BJ (cell line): ENCODE measurements around the gene LINGO3. TPM values are rescaled to one million over a fixed set of nuclear protein-coding genes. Genes with fewer than 3 reads are reported as not detected.

Experiments
- CTCF ChIA-PET: fragments of 350-600 bp; formaldehyde crosslinking; extraction: SDS; loops from one replicate; lab custom pipeline; 2021; ENCODE audit warnings: antibody characterized with exemption, inconsistent platforms; lab: Yijun Ruan, JAX
- POLR2A ChIA-PET: fragments of 300-600 bp; sonication (Branson Sonifier 250); formaldehyde crosslinking; extraction: SDS; loops from one replicate; lab custom pipeline; 2021; ENCODE audit warnings: antibody characterized with exemption; lab: Charles Lee
- DNase-seq: peaks from one replicate; pipeline ENCODE4 v3.0.0-alpha.2; 2011; ENCODE audit warnings: low read depth
- H3K27me3 ChIP-seq: 2 replicates; pipeline ENCODE4 v1.6.0; 2011; ENCODE audit warnings: low read length; ENCODE audit not compliant: control insufficient read depth, insufficient read depth
- H3K36me3 ChIP-seq: 2 replicates; pipeline ENCODE4 v1.5.1; 2011; ENCODE audit warnings: low read length; ENCODE audit not compliant: control insufficient read depth, insufficient read depth
- H3K4me3 ChIP-seq: 2 replicates; pipeline ENCODE4 v1.5.1; 2011; ENCODE audit warnings: low read depth, mild to moderate bottlenecking, control low read depth, low read length
- CTCF ChIP-seq: IDR thresholded peaks from 2 replicates; pipeline ENCODE4 v1.5.1; 2011; ENCODE audit warnings: low read depth, mild to moderate bottlenecking, control low read depth, inconsistent platforms, low read length, moderate library complexity; ENCODE audit not compliant: insufficient read depth
- polyA plus RNA-seq: library from polyadenylated mRNA; depleted of rRNA; stranded (reverse); fragments of >200 nt; gene quantifications from 2 replicates; pipeline ENCODE4 v1.2.3, GENCODE V29; 2011

The LINGO3 gene
- polyA plus RNA-seq, 1 experiment: not detected

- ChIA-PET POLR2A (no interaction called here), CTCF (interaction anchor here (0.6 kb wide), 2 partner anchors 60 to 71 kb away, joined by 3 read pairs; no protein-coding TSS in a partner anchor)
- Histone ChIP-seq H3K36me3 (peaks cover 14% of the 10 kb centered on the region), H3K27me3 (no peaks in the 10 kb centered on the region), H3K4me3 (no peak overlapping the region)
- no peak for TF ChIP-seq CTCF
- DNase-seq: no peak
Measured at GRCh38 chr19:2320939-2321338, 13.0 kb upstream of the LINGO3 start.

- Histone ChIP-seq H3K27me3 (no peaks in the 10 kb centered on the region), H3K36me3 (peaks cover 9% of the 10 kb centered on the region), H3K4me3 (no peak overlapping the region)
- CTCF ChIA-PET: interaction anchor here (1.2 kb wide), 1 partner anchor 10 kb away, joined by 4 read pairs; no protein-coding TSS in a partner anchor
- no peak for DNase-seq
- POLR2A ChIA-PET: no interaction called here
- no peak for TF ChIP-seq CTCF
Measured at GRCh38 chr19:2320049-2320448, 12.1 kb upstream of the LINGO3 start.

GRCh38 chr19:2319551-2319950 is 11.6 kb upstream of the LINGO3 start:
- ChIA-PET POLR2A (no interaction called here), CTCF (interaction anchor here (0.5 to 1.2 kb wide), 3 partner anchors 9 to 164 kb away, joined by 3 to 4 read pairs (median 4); no protein-coding TSS in a partner anchor)
- Histone ChIP-seq H3K4me3 (no peak overlapping the region), H3K36me3 (peaks cover 9% of the 10 kb centered on the region), H3K27me3 (no peaks in the 10 kb centered on the region)
- no peak for DNase-seq
- TF ChIP-seq CTCF: no peak

- POLR2A ChIA-PET: no interaction called here
- DNase-seq: no peak
- CTCF ChIA-PET: interaction anchor here (0.8 to 1.2 kb wide), 2 partner anchors 8 to 163 kb away, joined by 3 to 4 read pairs; no protein-coding TSS in a partner anchor
- Histone ChIP-seq H3K4me3 (no peak overlapping the region), H3K27me3 (no peaks in the 10 kb centered on the region), H3K36me3 (peaks cover 5% of the 10 kb centered on the region)
- TF ChIP-seq CTCF: no peak
Measured at GRCh38 chr19:2318923-2319322, 11.0 kb upstream of the LINGO3 start.

- CTCF ChIA-PET: interaction anchor here (2.9 to 3.4 kb wide), 2 partner anchors 9 to 163 kb away, joined by 27 to 35 read pairs; partner anchors contain the start of genes LSM7 and SPPL2B
- no peak overlapping the region for H3K4me3 ChIP-seq
- POLR2A ChIA-PET: no interaction called here
- DNase-seq: no peak
- peaks cover 2% of the 10 kb centered on the region for H3K36me3 ChIP-seq
- no peaks in the 10 kb centered on the region for H3K27me3 ChIP-seq
- no peak for TF ChIP-seq CTCF
Measured at GRCh38 chr19:2317756-2318155, 9.8 kb upstream of the LINGO3 start.
